Psoas muscle (tissue), 8 donors: ENCODE results near the gene CFI. TPM values are rescaled to one million over a fixed set of nuclear protein-coding genes. Genes with fewer than 3 reads are reported as not detected.

Source experiments
- ATAC-seq, 4 donors: fragments of 200-7000 bp; cut with Tn5 transposase; one replicate each; pipeline ENCODE4 v1.9.1; 2020; ENCODE audit warnings: moderate library complexity in 3 of 4, mild to moderate bottlenecking in 2 of 4
- DNase-seq, 2 donors: peaks; one replicate each; pipeline ENCODE4 v3.0.0-alpha.2; 2020
- H3K27ac ChIP-seq: fragments of 200-600 bp; one replicate; pipeline ENCODE4 v1.8.0; 2022
- H3K27me3 ChIP-seq, 3 donors: fragments of 200-600 bp in 1 of 3; one replicate each; pipeline versions ENCODE4 v1.6.1 to v1.8.0; 2013 to 2022; ENCODE audit warnings: low read length in 2 of 3, mild to moderate bottlenecking in 2 of 3, moderate library complexity in 1 of 3; ENCODE audit not compliant: insufficient read depth in 3 of 3
- H3K36me3 ChIP-seq, 2 donors: fragments of 200-600 bp in 1 of 2; one replicate each; pipeline versions ENCODE4 v1.6.1 to v1.8.0; 2013 to 2022; ENCODE audit warnings: low read depth in 1 of 2, mild to moderate bottlenecking in 1 of 2, moderate library complexity in 1 of 2; ENCODE audit not compliant: insufficient read depth in 1 of 2
- H3K4me1 ChIP-seq: fragments of 200-600 bp; one replicate; pipeline ENCODE4 v1.8.0; 2022
- H3K4me3 ChIP-seq: fragments of 200-600 bp; one replicate; pipeline ENCODE4 v1.8.0; 2022; ENCODE audit warnings: mild to moderate bottlenecking
- H3K9me3 ChIP-seq: fragments of 200-600 bp; one replicate; pipeline ENCODE4 v1.8.0; 2022
- WGBS, 3 donors: extraction: QIAGEN DNeasy Blood & Tissue Kit; methylation state at CpG; one replicate each; pipeline versions ENCODE4 v1.1.6 to v1.1.7; 2013; 5-methylcytosine and 5-hydroxymethylcytosine counted together
- intact Hi-C, 2 donors: fragments of 100-400 bp; cut with DNase I; formaldehyde crosslinking; loops; one replicate each; pipeline versions ENCODE4 v1.11.0 to v1.14.2; 2022
- polyA plus RNA-seq, 3 donors: library from polyadenylated mRNA; stranded (reverse); fragments of 200-250 nt; gene quantifications; one replicate each; pipeline ENCODE4 v1.2.3, GENCODE V29; 2013
- total RNA-seq, 4 donors: library from RNA; stranded (reverse); fragmentation: NEBNext Ultra II Directional in 2 of 4; extraction: Animal tissue kit (Norgen Biotek cat#: 25700) in 2 of 4; gene quantifications; one replicate each; pipeline versions ENCODE4 v1.2.1 to v1.2.4, GENCODE V29; 2021 to 2023
- TF ChIP-seq, protein P1 (sequence below): fragments of 200-600 bp; IDR thresholded peaks from one replicate; pipeline ENCODE4 v1.8.0; 2022; ENCODE audit warnings: antibody characterized with exemption
- donor health status: healthy with polysubstance abuse.
- donor health status: DM: no; HTN: no; CAD: no; lungs with moderate emphysema.
- donor health status: Bipolar disorder and iron deficiency.
- donor health status: healthy.
- donor health status: DM: yes; HTN: yes; CAD: no.
- donor health status: DM: no; HTN: no; CAD: no.
- donor health status: DM: no; HTN: no; CAD: no.
- donor health status: DM: yes; HTN: yes; CAD: no.

The CFI gene
- total and polyA plus RNA-seq, 7 donors = 2.9 to 6.1 (median 4.4) TPM

DNA sequence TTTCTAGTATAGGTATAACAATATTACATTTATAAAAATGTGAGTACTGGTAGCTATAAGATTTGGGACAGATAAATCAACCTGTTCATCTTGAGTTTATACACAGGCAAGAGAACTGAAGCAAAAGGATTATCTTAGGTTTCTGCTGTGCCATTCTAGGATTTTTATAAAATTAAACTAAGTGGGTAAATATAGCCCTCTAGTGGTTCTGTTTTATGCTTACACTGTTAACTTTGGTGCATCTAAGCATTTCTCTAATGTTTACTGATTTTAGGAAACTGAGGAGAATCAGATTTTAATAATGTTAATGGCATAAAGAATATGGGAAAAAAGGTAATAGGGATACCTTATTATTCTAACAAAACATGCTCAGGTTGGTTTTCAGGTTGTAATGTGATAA lies 24.9 kb upstream of the CFI start:
- no peaks in the 10 kb centered on the region for H3K4me1 ChIP-seq
- no peaks in the 10 kb centered on the region for H3K27me3 ChIP-seq
- intact Hi-C loops = loop anchor here (5.0 to 10.0 kb wide), 3 partner anchors 158 to 404 kb away; no protein-coding TSS in a partner anchor
- no peaks in the 10 kb centered on the region for H3K9me3 ChIP-seq
- ATAC-seq (peak in 1 of 4 donors; percentile 56), DNase-seq (no peak)
- H3K4me3 ChIP-seq = no peak overlapping the region
- no peak overlapping the region for H3K27ac ChIP-seq
- peaks cover 3 to 49% of the 10 kb centered on the region in 2 donors for H3K36me3 ChIP-seq
- TF ChIP-seq, protein P1, sequence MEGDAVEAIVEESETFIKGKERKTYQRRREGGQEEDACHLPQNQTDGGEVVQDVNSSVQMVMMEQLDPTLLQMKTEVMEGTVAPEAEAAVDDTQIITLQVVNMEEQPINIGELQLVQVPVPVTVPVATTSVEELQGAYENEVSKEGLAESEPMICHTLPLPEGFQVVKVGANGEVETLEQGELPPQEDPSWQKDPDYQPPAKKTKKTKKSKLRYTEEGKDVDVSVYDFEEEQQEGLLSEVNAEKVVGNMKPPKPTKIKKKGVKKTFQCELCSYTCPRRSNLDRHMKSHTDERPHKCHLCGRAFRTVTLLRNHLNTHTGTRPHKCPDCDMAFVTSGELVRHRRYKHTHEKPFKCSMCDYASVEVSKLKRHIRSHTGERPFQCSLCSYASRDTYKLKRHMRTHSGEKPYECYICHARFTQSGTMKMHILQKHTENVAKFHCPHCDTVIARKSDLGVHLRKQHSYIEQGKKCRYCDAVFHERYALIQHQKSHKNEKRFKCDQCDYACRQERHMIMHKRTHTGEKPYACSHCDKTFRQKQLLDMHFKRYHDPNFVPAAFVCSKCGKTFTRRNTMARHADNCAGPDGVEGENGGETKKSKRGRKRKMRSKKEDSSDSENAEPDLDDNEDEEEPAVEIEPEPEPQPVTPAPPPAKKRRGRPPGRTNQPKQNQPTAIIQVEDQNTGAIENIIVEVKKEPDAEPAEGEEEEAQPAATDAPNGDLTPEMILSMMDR = peak; percentile 53

DNA sequence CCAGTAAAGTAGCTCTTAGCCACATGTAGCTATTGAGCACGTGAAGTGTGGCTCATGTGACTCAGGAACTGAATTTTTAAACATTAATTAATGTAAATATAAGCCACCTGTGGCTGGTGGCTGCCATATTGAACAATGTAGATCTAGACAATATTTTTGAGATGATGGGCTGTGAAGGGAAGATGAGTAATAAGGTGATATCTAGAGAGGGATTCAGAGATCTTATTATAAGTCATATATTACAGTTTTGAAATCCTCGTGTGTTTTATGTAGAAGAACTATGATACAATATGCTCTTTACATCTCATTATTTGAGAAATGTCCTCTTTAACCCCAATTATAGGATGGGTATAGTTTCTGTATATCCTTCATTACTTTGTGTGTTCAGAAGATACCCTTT lies 19.4 kb upstream of the CFI start:
- intact Hi-C loops = loop anchor here (10.0 kb wide), 2 partner anchors 164 to 296 kb away; no protein-coding TSS in a partner anchor
- 76 to 85% (median 81%) methylated on average over 2 of the region's 2 CpGs for WGBS, 3 donors
- ATAC-seq (no peak), DNase-seq (no peak)
- Histone ChIP-seq H3K4me3 (no peak overlapping the region), H3K27me3 (no peaks in the 10 kb centered on the region), H3K27ac (no peak overlapping the region), H3K9me3 (no peaks in the 10 kb centered on the region), H3K36me3 (peaks cover 10 to 87% of the 10 kb centered on the region in 2 donors), H3K4me1 (peaks cover 10% of the 10 kb centered on the region)
- TF ChIP-seq, protein P1 = no peak

DNA sequence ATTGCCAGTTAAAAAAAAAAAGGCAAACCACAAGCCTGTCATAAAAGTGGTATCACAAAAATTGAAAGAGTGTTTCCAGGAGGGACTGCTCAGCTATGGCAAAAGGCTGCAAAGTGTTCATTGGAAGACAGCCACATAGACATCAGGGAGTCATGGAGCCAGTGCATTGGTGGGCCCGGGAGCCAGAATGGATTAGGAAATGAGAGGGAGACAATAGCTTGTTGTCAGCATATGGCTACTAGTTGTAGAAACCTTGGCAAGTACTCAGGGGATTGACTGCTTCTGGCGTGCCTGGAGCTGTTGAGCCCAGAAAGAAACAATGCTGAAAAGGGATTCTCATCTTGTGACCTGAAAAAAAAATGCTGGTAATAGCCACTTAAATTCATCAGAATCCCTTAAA lies 18.8 kb upstream of the CFI start:
- WGBS, 3 donors = 24 to 42% (median 41%) methylated on average over 2 of the region's 2 CpGs
- Histone ChIP-seq H3K9me3 (no peaks in the 10 kb centered on the region), H3K36me3 (peaks cover 10 to 82% of the 10 kb centered on the region in 2 donors), H3K27ac (no peak overlapping the region), H3K4me1 (peaks cover 10% of the 10 kb centered on the region), H3K27me3 (no peaks in the 10 kb centered on the region), H3K4me3 (no peak overlapping the region)
- intact Hi-C loops = loop anchor here (10.0 kb wide), 2 partner anchors 164 to 296 kb away; no protein-coding TSS in a partner anchor
- ATAC-seq (no peak), DNase-seq (no peak)
- TF ChIP-seq, protein P1 = no peak

DNA sequence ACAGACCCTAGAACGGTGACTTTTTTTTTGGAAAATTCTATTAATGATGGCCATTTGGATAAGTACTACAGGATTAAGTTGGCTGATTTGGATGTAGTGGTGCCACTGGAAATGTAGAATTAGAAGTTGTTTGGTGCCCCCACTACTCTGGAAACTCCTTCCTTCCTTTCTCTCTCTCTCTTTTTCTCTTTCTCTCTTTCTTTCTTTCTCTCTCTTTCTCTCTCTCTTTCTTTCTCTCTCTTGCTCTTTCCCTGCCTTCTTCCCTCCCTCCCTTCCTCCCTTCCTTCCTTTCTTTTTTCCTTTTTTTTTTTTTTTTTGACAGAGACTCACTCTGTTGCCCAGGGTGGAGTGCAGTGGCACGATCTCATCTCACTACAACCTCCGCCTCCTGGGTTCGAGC lies 16.5 kb upstream of the CFI start:
- intact Hi-C loops = loop anchor here (5.0 to 10.0 kb wide), 3 partner anchors 116 to 391 kb away; partner anchors contain the start of gene CASP6 (in 1 of the 2)
- Histone ChIP-seq H3K9me3 (no peaks in the 10 kb centered on the region), H3K4me1 (peaks cover 10% of the 10 kb centered on the region), H3K27ac (no peak overlapping the region), H3K36me3 (peaks cover 10 to 59% of the 10 kb centered on the region in 2 donors), H3K27me3 (no peaks in the 10 kb centered on the region), H3K4me3 (no peak overlapping the region)
- ATAC-seq (no peak), DNase-seq (no peak)
- WGBS, 3 donors = 90 to 93% (median 92%) methylated on average over 4 of the region's 4 CpGs
- TF ChIP-seq, protein P1 = no peak

DNA sequence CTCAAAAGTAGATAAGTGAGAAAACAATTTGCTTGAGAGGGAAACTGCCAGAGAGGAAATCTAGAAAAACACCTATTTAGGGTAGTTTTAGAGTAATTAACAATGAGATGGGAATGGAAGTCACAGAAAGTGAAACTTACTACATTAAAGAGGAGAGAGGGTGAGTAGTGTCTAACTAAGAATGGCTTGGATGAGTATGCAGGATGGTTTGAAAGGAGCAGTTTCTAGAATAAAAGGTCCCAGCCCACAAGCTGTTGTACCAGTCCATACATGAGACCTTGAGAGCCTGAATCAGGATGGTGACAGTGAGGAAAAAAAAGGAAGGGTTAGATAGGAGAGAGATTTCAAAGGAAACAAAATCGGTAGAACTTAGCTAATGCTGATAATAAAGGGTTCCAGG lies 15.1 kb upstream of the CFI start:
- Histone ChIP-seq H3K9me3 (no peaks in the 10 kb centered on the region), H3K4me1 (peaks cover 10% of the 10 kb centered on the region), H3K4me3 (peak overlapping the region; percentile 92), H3K27ac (no peak overlapping the region), H3K27me3 (no peaks in the 10 kb centered on the region), H3K36me3 (peaks cover 8 to 46% of the 10 kb centered on the region in 2 donors)
- WGBS, 3 donors = 60 to 72% (median 62%) methylated on average over 1 of the region's 1 CpG
- intact Hi-C loops = loop anchor here (2.0 to 10.0 kb wide), 4 partner anchors 88 to 390 kb away; partner anchors contain the start of gene CASP6 (in 1 of the 2)
- DNase-seq (no peak), ATAC-seq (no peak)
- TF ChIP-seq, protein P1 = no peak
